K562 (cell line): ENCODE measurements around the gene ABHD16B. TPM values are rescaled to one million over a fixed set of nuclear protein-coding genes. Genes with fewer than 3 reads are reported as not detected.

ENCODE experiments used
- BRF1 ChIP-seq: IDR thresholded peaks from 3 replicates; pipeline ENCODE4 v1.6.1; 2011; ENCODE audit warnings: borderline replicate concordance, mild to moderate bottlenecking; ENCODE audit not compliant: insufficient read length; ENCODE audit errors: extremely low read depth
- E2F3 ChIP-seq: fragments of 250-450 bp; sonication (Bioruptor Pico); IDR thresholded peaks from 2 replicates; pipeline ENCODE4 v1.4.0; 2020; ENCODE audit warnings: mild to moderate bottlenecking
- ESRRA ChIP-seq: fragments of 450-650 bp; IDR thresholded peaks from 2 replicates; pipeline ENCODE4 v1.6.1; 2014; ENCODE audit warnings: low read depth, mild to moderate bottlenecking, moderate library complexity, borderline replicate concordance
- HOMEZ ChIP-seq: fragments of 250-450 bp; sonication (Bioruptor Pico); IDR thresholded peaks from 2 replicates; pipeline ENCODE4 v1.4.0; 2020; ENCODE audit warnings: mild to moderate bottlenecking, moderate library complexity
- MYC ChIP-seq, 2 experiments: fragments of 250-450 bp in 1 of 2; sonication (Bioruptor Pico) in 1 of 2; IDR thresholded peaks; 2 replicates each; pipeline versions ENCODE4 v1.5.1 to v1.6.1; 2012 to 2021; ENCODE audit warnings: low read depth in 2 of 2, borderline replicate concordance in 1 of 2, improper control_type of control experiment in 1 of 2, low read length in 1 of 2, mild to moderate bottlenecking in 1 of 2, moderate library complexity in 1 of 2
- PRPF4 ChIP-seq: fragments of 200-400 bp; formaldehyde crosslinking; IDR thresholded peaks from one replicate; pipeline ENCODE4 v1.6.1; 2017; ENCODE audit warnings: low read length, low read depth, mild to moderate bottlenecking; ENCODE audit not compliant: insufficient read depth, poor library complexity, severe bottlenecking
- PTRF ChIP-seq: fragments of 450-650 bp; IDR thresholded peaks from 2 replicates; pipeline ENCODE4 v1.6.1; 2016; ENCODE audit warnings: mild to moderate bottlenecking, missing genetic modification characterization, missing compliant biosample characterization
- RBM14 ChIP-seq: fragments of 200-400 bp; formaldehyde crosslinking; IDR thresholded peaks from 2 replicates; pipeline ENCODE4 v1.6.1; 2018; ENCODE audit warnings: low read depth, mild to moderate bottlenecking, low read length, moderate library complexity, borderline replicate concordance; ENCODE audit not compliant: insufficient read depth
- REST ChIP-seq, 2 experiments: fragments of 450-650 bp; formaldehyde crosslinking in 1 of 2; IDR thresholded peaks; 2 replicates each; pipeline versions ENCODE4 v1.4.0 to v1.6.1; 2014 to 2020; ENCODE audit warnings: mild to moderate bottlenecking in 2 of 2, borderline replicate concordance in 1 of 2, low read depth in 1 of 2
- RNF2 ChIP-seq: sonication (generic); IDR thresholded peaks from 2 replicates; pipeline ENCODE4 v1.6.1; 2016
- STAG1 ChIP-seq: sonication (generic); formaldehyde crosslinking; IDR thresholded peaks from 2 replicates; pipeline ENCODE4 v1.5.0; 2020; ENCODE audit warnings: missing genetic modification reagents, borderline replicate concordance
- TSC22D4 ChIP-seq: fragments of 450-650 bp; IDR thresholded peaks from 2 replicates; pipeline ENCODE4 v1.6.1; 2016; ENCODE audit warnings: missing genetic modification characterization, missing biosample characterization, control low read depth
- ZNF212 ChIP-seq: fragments of 450-650 bp; formaldehyde crosslinking; IDR thresholded peaks from 2 replicates; pipeline ENCODE4 v1.4.0; 2020; ENCODE audit warnings: mild to moderate bottlenecking
- ZNF23 ChIP-seq: fragments of 250-450 bp; sonication (Bioruptor Pico); IDR thresholded peaks from 2 replicates; pipeline ENCODE4 v1.4.0; 2020; ENCODE audit warnings: mild to moderate bottlenecking
- ZNF445 ChIP-seq: fragments of 250-450 bp; sonication (Bioruptor Pico); IDR thresholded peaks from 2 replicates; pipeline ENCODE4 v1.4.0; 2020; ENCODE audit warnings: low read depth, mild to moderate bottlenecking, moderate library complexity
- ZNF668 ChIP-seq: fragments of 250-450 bp; sonication (Bioruptor Pico); IDR thresholded peaks from 2 replicates; pipeline ENCODE4 v1.8.0; 2022; ENCODE audit warnings: mild to moderate bottlenecking, inconsistent platforms
- polyA plus RNA-seq, 8 experiments: library from polyadenylated mRNA; depleted of rRNA in 4 of 8; stranded (reverse) in 5 of 8; unstranded in 3 of 8; fragments of >200 nt; fragmentation: Nextera tagmentation in 2 of 8; fragmentation: Illumina TruSeq in 1 of 8; extraction: Ambion mirVana in 2 of 8; extraction: Trizol in 1 of 8; gene quantifications; 2 replicates each; pipeline versions ENCODE4 v1.2.1 to v1.2.3, GENCODE V29; 2011 to 2014; ENCODE audit warnings: inconsistent platforms in 1 of 8, missing spikeins in 1 of 8
- total RNA-seq, 7 experiments: library from RNA; depleted of rRNA in 6 of 7; stranded (reverse); fragments of >200 nt in 6 of 7; fragmentation: Illumina TruSeq in 2 of 7; extraction: Trizol in 2 of 7; gene quantifications; 2 replicates each; pipeline versions ENCODE4 v1.2.1 to v1.2.3, GENCODE V29; 2011 to 2021; ENCODE audit warnings: low replicate concordance in 1 of 7
- TF ChIP-seq, protein P1 (sequence below): fragments of 450-650 bp; formaldehyde crosslinking; IDR thresholded peaks from 2 replicates; pipeline ENCODE4 v1.4.0; 2020; ENCODE audit warnings: mild to moderate bottlenecking

The ABHD16B gene
- total and polyA plus RNA-seq, 9 of the 15 experiments (the other 6 are each of a cell fraction or from before 2014, with no cell fraction given), result not detected

DNA sequence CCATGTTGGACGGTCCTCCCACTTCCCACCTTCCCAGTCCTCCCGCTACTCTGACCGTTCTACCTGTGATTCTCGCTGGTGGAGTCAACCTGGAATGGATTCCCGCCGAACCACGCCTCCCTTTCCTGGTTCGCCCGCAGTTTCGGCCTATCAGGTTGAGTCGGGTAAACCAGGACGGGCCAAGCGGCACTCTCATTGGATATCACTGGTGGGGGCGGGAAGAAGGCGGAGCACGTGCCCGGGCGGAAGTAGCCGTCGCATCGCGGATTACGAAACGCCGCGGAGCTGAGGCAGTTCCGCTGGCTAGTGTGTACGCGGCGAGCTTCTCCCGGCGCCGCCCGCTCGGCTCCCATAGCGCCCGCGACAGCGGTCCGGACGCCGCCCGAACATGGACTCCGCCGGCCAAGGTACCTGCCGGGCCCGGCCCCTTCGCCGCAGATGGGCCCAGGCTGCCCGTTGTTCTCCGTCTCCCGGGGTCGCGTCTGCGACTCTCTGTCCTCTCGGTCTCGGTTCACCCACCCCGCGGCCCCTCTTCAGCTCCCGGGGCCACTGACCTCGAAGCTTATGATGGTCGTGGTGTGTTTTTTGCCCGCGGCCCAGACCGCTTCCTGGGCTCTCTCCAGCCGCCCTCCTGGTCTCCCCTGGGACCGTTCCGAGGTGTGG is 3.8 kb downstream of the ABHD16B start, which contains the start of gene TPD52L2 (continued):
- TF ChIP-seq REST (IDR thresholded peaks at IDR 0.05; ENCODE audit: borderline replicate concordance) (peak; percentile 57), REST (CRISPR knock-in tag; IDR thresholded peaks at IDR 0.05; ENCODE audit: low read depth) (no peak), PRPF4 (no peak), HOMEZ (CRISPR knock-in tag) (no peak), E2F3 (CRISPR knock-in tag) (no peak), ESRRA (peak; percentile 80; the same call in 1 of the 2 replicates), MYC (IDR thresholded peaks at IDR 0.05; ENCODE audit: low read depth, low read length) (peak; percentile 98), MYC (CRISPR knock-in tag; IDR thresholded peaks at IDR 0.05; ENCODE audit: borderline replicate concordance, low read depth) (no peak), ZNF23 (no peak), ZNF445 (no peak), BRF1 (no peak), TSC22D4 (tag) (no peak), ZNF212 (CRISPR knock-in tag) (no peak), STAG1 (CRISPR knock-in tag) (no peak), ZNF668 (CRISPR knock-in tag) (no peak), RNF2 (no peak; the same call in none of the 2 replicates), PTRF (no peak), RBM14 (no peak)
- TF ChIP-seq, protein P1, sequence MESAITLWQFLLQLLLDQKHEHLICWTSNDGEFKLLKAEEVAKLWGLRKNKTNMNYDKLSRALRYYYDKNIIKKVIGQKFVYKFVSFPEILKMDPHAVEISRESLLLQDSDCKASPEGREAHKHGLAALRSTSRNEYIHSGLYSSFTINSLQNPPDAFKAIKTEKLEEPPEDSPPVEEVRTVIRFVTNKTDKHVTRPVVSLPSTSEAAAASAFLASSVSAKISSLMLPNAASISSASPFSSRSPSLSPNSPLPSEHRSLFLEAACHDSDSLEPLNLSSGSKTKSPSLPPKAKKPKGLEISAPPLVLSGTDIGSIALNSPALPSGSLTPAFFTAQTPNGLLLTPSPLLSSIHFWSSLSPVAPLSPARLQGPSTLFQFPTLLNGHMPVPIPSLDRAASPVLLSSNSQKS (CRISPR knock-in tag), result no peak
